Measurements from ENCODE around the gene PLEKHA4.

DNA sequence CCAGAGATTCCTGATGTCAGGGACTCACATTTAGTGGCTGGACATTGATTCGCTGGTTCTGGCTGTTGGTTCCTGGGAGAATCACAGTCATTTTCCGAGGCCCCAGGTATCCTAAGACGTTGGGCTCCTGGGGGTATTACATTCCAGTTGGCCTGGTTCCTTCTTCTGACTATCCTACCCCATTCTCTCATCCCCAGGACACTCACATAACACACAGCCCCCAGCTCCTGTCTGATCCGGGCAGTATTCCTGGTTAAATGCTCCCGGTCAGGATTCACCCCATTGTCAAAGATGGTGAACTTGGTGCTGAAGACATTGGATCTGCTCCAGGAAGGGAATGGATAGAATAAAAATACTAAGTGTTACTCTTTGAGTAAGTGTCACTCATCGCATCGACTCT is 15.3 kb upstream of the PLEKHA4 start:
- no peak for TF ChIP-seq POLR2AphosphoS5 (IDR thresholded peaks at IDR 0.05)
- TF ChIP-seq, protein P1, sequence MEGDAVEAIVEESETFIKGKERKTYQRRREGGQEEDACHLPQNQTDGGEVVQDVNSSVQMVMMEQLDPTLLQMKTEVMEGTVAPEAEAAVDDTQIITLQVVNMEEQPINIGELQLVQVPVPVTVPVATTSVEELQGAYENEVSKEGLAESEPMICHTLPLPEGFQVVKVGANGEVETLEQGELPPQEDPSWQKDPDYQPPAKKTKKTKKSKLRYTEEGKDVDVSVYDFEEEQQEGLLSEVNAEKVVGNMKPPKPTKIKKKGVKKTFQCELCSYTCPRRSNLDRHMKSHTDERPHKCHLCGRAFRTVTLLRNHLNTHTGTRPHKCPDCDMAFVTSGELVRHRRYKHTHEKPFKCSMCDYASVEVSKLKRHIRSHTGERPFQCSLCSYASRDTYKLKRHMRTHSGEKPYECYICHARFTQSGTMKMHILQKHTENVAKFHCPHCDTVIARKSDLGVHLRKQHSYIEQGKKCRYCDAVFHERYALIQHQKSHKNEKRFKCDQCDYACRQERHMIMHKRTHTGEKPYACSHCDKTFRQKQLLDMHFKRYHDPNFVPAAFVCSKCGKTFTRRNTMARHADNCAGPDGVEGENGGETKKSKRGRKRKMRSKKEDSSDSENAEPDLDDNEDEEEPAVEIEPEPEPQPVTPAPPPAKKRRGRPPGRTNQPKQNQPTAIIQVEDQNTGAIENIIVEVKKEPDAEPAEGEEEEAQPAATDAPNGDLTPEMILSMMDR (IDR thresholded peaks at IDR 0.05) = no peak
- TF ChIP-seq POLR2A (IDR thresholded peaks at IDR 0.05) = no peak
- TF ChIP-seq EP300 (IDR thresholded peaks at IDR 0.05) = no peak

Measured in suprapubic skin (tissue), 4 donors.